ENCODE measurements around the gene SEC24D. TPM values are rescaled to one million over a fixed set of nuclear protein-coding genes. Genes with fewer than 3 reads are reported as not detected.

Gene SEC24D
- total RNA-seq, 1 donor from 2014 or later = 23.7 TPM

GRCh38 chr4:118756958-118757357, 79.0 kb downstream of the SEC24D start:
- DNase-seq (ENCODE audit: low spot score) = no peak
- intact Hi-C loops (cut with DNase I) = loop anchor here (5.0 kb wide), 1 partner anchor 135 kb away; no protein-coding TSS in a partner anchor

GRCh38 chr4:118756429-118756828, 79.5 kb downstream of the SEC24D start:
- intact Hi-C loops (cut with DNase I) = loop anchor here (5.0 kb wide), 1 partner anchor 136 kb away; no protein-coding TSS in a partner anchor

GRCh38 chr4:118755438-118756226, 80.3 kb downstream of the SEC24D start:
- no peak for DNase-seq (ENCODE audit: low spot score)
- intact Hi-C loops (cut with DNase I) = loop anchor here (5.0 kb wide), 1 partner anchor 137 kb away; no protein-coding TSS in a partner anchor

More at GRCh38 chr4:118756429-118756828, 79.5 kb downstream of the SEC24D start:
- DNase-seq (ENCODE audit: low spot score) = no peak

- DNase-seq (ENCODE audit: low spot score) = no peak
Observed at GRCh38 chr4:118754890-118755289, 81.0 kb downstream of the SEC24D start.

GRCh38 chr4:118753685-118754084, 82.2 kb downstream of the SEC24D start:
- intact Hi-C loops (cut with DNase I) = no loop called here
- DNase-seq (ENCODE audit: low spot score) = no peak

More at GRCh38 chr4:118754890-118755289, 81.0 kb downstream of the SEC24D start:
- intact Hi-C loops (cut with DNase I) = loop anchor here (5.0 kb wide), 1 partner anchor 137 kb away; no protein-coding TSS in a partner anchor

- DNase-seq (ENCODE audit: low spot score) = no peak
- intact Hi-C loops (cut with DNase I) = no loop called here
Observed at GRCh38 chr4:118753096-118753495, 82.8 kb downstream of the SEC24D start.

- intact Hi-C loops (cut with DNase I) = no loop called here
- no peak for DNase-seq (ENCODE audit: low spot score)
Observed at GRCh38 chr4:118752551-118752950, 83.4 kb downstream of the SEC24D start.

GRCh38 chr4:118751629-118752323, 84.2 kb downstream of the SEC24D start:
- no peak for DNase-seq (ENCODE audit: low spot score)
- intact Hi-C loops (cut with DNase I) = no loop called here

- no peak for DNase-seq (ENCODE audit: low spot score)
- intact Hi-C loops (cut with DNase I) = loop anchor here (5.0 to 10.0 kb wide), 3 partner anchors 293 to 535 kb away; partner anchors contain the start of gene USP53
Observed at GRCh38 chr4:118749347-118749988, 86.5 kb downstream of the SEC24D start.

GRCh38 chr4:118746251-118746919, 89.5 kb downstream of the SEC24D start:
- intact Hi-C loops (cut with DNase I) = loop anchor here (5.0 to 10.0 kb wide), 3 partner anchors 296 to 538 kb away; partner anchors contain the start of gene USP53
- DNase-seq (ENCODE audit: low spot score) = no peak

- intact Hi-C loops (cut with DNase I) = loop anchor here (5.0 to 10.0 kb wide), 3 partner anchors 297 to 539 kb away; partner anchors contain the start of gene USP53
Observed at GRCh38 chr4:118745357-118745756, 90.6 kb downstream of the SEC24D start.

GRCh38 chr4:118743867-118744266, 92.1 kb downstream of the SEC24D start:
- intact Hi-C loops (cut with DNase I) = loop anchor here (2.0 to 10.0 kb wide), 3 partner anchors 27 to 541 kb away; partner anchors contain the start of gene USP53
- no peak for DNase-seq (ENCODE audit: low spot score)

More at GRCh38 chr4:118745357-118745756, 90.6 kb downstream of the SEC24D start:
- no peak for DNase-seq (ENCODE audit: low spot score)

- intact Hi-C loops (cut with DNase I) = loop anchor here (2.0 to 10.0 kb wide), 3 partner anchors 29 to 543 kb away; partner anchors contain the start of gene USP53
- DNase-seq (ENCODE audit: low spot score) = no peak
Observed at GRCh38 chr4:118742050-118742449, 93.9 kb downstream of the SEC24D start.

GRCh38 chr4:118741301-118741855, 94.5 kb downstream of the SEC24D start:
- intact Hi-C loops (cut with DNase I) = loop anchor here (2.0 to 10.0 kb wide), 4 partner anchors 149 to 543 kb away; partner anchors contain the start of gene USP53
- DNase-seq (ENCODE audit: low spot score) = no peak

GRCh38 chr4:118740869-118741268, 95.1 kb downstream of the SEC24D start:
- intact Hi-C loops (cut with DNase I) = loop anchor here (2.0 to 10.0 kb wide), 4 partner anchors 150 to 544 kb away; partner anchors contain the start of gene USP53
- DNase-seq (ENCODE audit: low spot score) = no peak

- intact Hi-C loops (cut with DNase I) = no loop called here
- DNase-seq (ENCODE audit: low spot score) = no peak
Observed at GRCh38 chr4:118739022-118739713, 96.8 kb downstream of the SEC24D start.

- intact Hi-C loops (cut with DNase I) = no loop called here
- no peak for DNase-seq (ENCODE audit: low spot score)
Observed at GRCh38 chr4:118738090-118738489, 97.8 kb downstream of the SEC24D start.

GRCh38 chr4:118736900-118737299, 99.0 kb downstream of the SEC24D start:
- intact Hi-C loops (cut with DNase I) = no loop called here
- DNase-seq (ENCODE audit: low spot score) = no peak

Data from cardiac septum (tissue), 1 donor.